Thymus (tissue), 11 donors: ENCODE data around the gene BICD1. TPM values are rescaled to one million over a fixed set of nuclear protein-coding genes. Genes with fewer than 3 reads are reported as not detected.
"Not testable (repeated sequence)": the region's sequence is repeated elsewhere in the genome, so short reads cannot be mapped to it uniquely, and the experiment has no call there.

Experiments used
- DNase-seq, 9 donors: peaks; one replicate each; pipeline ENCODE4 v3.0.0-alpha.2; 2013; ENCODE audit warnings: low spot score in 9 of 9, low read depth in 6 of 9, missing footprints in 1 of 9
- H3K27ac ChIP-seq, 2 donors: one replicate each; pipeline ENCODE4 v1.5.1; 2013; ENCODE audit warnings: control low read depth in 1 of 2, low read depth in 1 of 2, low read length in 1 of 2, mild to moderate bottlenecking in 1 of 2, moderate library complexity in 1 of 2
- H3K27me3 ChIP-seq, 2 donors: one replicate each; pipeline ENCODE4 v1.5.1; 2013; ENCODE audit warnings: low read length in 1 of 2; ENCODE audit not compliant: control insufficient read depth in 2 of 2, insufficient read depth in 1 of 2
- H3K36me3 ChIP-seq, 2 donors: one replicate each; pipeline ENCODE4 v1.5.1; 2013; ENCODE audit warnings: low read length in 1 of 2, mild to moderate bottlenecking in 1 of 2, moderate library complexity in 1 of 2; ENCODE audit not compliant: control insufficient read depth in 2 of 2, insufficient read depth in 2 of 2
- H3K4me1 ChIP-seq, 2 donors: one replicate each; pipeline ENCODE4 v1.5.1; 2013; ENCODE audit warnings: low read length in 2 of 2; ENCODE audit not compliant: control insufficient read depth in 2 of 2, insufficient read depth in 2 of 2
- H3K4me3 ChIP-seq, 2 donors: one replicate each; pipeline ENCODE4 v1.5.1; 2013; ENCODE audit warnings: low read length in 2 of 2, control low read depth in 1 of 2, mild to moderate bottlenecking in 1 of 2
- H3K9me3 ChIP-seq, 2 donors: one replicate each; pipeline ENCODE4 v1.5.1; 2013; ENCODE audit warnings: low read length in 1 of 2, mild to moderate bottlenecking in 1 of 2; ENCODE audit not compliant: control insufficient read depth in 2 of 2, insufficient read depth in 1 of 2
- WGBS: extraction: QIAGEN DNeasy Blood & Tissue Kit; methylation state at CpG from one replicate; pipeline ENCODE4 v1.1.7; 2013; 5-methylcytosine and 5-hydroxymethylcytosine counted together
- polyA plus RNA-seq: library from polyadenylated mRNA; stranded (reverse); fragments of 200-250 nt; gene quantifications from one replicate; pipeline ENCODE4 v1.2.3, GENCODE V29; 2013
- total RNA-seq: library from RNA; stranded (reverse); fragments of 120-200 nt; gene quantifications from one replicate; pipeline ENCODE4 v1.2.4, GENCODE V29; 2013
- donor health status: healthy.

Gene BICD1
- total and polyA plus RNA-seq, 2 donors: 5.5 to 12.1 TPM

- whole genome bisulfite sequencing: 82% methylated on average over 6 of the region's 6 CpGs
- Histone ChIP-seq H3K36me3 (peaks cover 0 to 3% of the 10 kb centered on the region in 2 donors), H3K4me3 (no peak overlapping the region), H3K4me1 (no peaks in the 10 kb centered on the region), H3K9me3 (no peaks in the 10 kb centered on the region), H3K27ac (no peak overlapping the region), H3K27me3 (no peaks in the 10 kb centered on the region)
- DNase-seq: no peak
Observed at GRCh38 chr12:32179011-32179395, 72.4 kb downstream of the BICD1 start.

GRCh38 chr12:32181498-32182175 is 75.0 kb downstream of the BICD1 start:
- H3K27ac ChIP-seq: no peak overlapping the region
- H3K4me3 ChIP-seq: no peak overlapping the region
- H3K27me3 ChIP-seq: no peaks in the 10 kb centered on the region
- peaks cover 0 to 3% of the 10 kb centered on the region in 2 donors for H3K36me3 ChIP-seq
- 78% methylated on average over 1 of the region's 1 CpG for WGBS
- H3K4me1 ChIP-seq: no peaks in the 10 kb centered on the region
- DNase-seq: no peak
- H3K9me3 ChIP-seq: no peaks in the 10 kb centered on the region

DNA sequence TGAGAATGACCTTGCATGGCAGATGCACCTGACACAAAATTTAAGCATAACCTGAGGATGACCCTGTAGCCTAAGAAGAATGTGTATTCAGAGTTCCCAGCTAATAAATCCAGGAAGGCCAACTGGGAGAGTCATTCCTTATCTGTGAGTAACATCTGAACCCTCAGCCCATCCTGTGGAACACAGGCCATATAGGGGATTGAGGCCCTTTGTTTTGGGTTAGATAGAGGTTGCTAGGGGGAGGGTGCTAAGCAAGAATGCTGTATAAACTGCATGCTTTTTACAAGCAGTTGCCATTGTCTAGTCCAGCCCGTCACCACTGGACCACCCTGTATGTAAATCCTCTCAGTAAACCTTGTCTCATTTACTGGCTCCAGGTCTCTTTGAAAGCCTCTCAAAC is 77.0 kb downstream of the BICD1 start:
- no peaks in the 10 kb centered on the region for H3K27me3 ChIP-seq
- no peaks in the 10 kb centered on the region for H3K9me3 ChIP-seq
- H3K36me3 ChIP-seq: peaks cover 0 to 3% of the 10 kb centered on the region in 2 donors
- no peak for DNase-seq
- 97% methylated on average over 1 of the region's 1 CpG for WGBS
- no peak overlapping the region for H3K27ac ChIP-seq
- no peaks in the 10 kb centered on the region for H3K4me1 ChIP-seq
- no peak overlapping the region for H3K4me3 ChIP-seq

DNA sequence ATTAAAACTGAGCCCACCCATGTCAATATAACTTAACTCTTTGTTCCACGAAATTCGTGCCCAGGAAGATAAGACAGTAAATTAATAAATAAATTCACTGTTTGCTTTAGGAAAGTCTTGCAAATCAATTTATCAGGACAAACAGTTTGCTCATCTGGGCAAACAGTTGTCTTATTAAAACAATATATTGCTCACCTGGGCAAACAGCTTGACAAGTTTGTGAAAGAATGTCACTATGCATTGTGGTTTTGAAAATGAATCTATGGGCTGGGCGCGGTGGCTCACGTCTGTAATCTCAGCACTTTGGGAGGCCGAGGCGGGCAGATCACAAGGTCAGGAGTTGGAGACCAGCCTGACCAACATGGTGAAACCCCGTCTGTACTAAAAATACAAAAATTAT is 80.5 kb downstream of the BICD1 start:
- 96% methylated on average over 8 of the region's 8 CpGs for WGBS
- not testable (repeated sequence) for H3K36me3 ChIP-seq, H3K9me3 ChIP-seq, H3K4me3 ChIP-seq, H3K27me3 ChIP-seq, H3K27ac ChIP-seq, DNase-seq, H3K4me1 ChIP-seq

GRCh38 chr12:32191445-32191844 is 84.8 kb downstream of the BICD1 start:
- WGBS: 96% methylated on average over 3 of the region's 3 CpGs

GRCh38 chr12:32196250-32197198 is 89.9 kb downstream of the BICD1 start:
- Histone ChIP-seq H3K36me3 (no peaks in the 10 kb centered on the region), H3K27ac (no peak overlapping the region), H3K27me3 (no peaks in the 10 kb centered on the region), H3K9me3 (peaks cover 1 to 9% of the 10 kb centered on the region in 2 donors), H3K4me1 (no peaks in the 10 kb centered on the region), H3K4me3 (no peak overlapping the region)
- no peak for DNase-seq
- 96% methylated on average over 6 of the region's 6 CpGs for WGBS

More at GRCh38 chr12:32191445-32191844, 84.8 kb downstream of the BICD1 start:
- Histone ChIP-seq H3K36me3 (no peaks in the 10 kb centered on the region), H3K4me1 (no peaks in the 10 kb centered on the region), H3K4me3 (no peak overlapping the region), H3K27ac (no peak overlapping the region), H3K27me3 (no peaks in the 10 kb centered on the region), H3K9me3 (peaks cover 0 to 6% of the 10 kb centered on the region in 2 donors)
- DNase-seq: no peak

- no peak overlapping the region for H3K27ac ChIP-seq
- no peaks in the 10 kb centered on the region for H3K4me1 ChIP-seq
- 74% methylated on average over 2 of the region's 2 CpGs for WGBS
- DNase-seq: no peak
- H3K36me3 ChIP-seq: no peaks in the 10 kb centered on the region
- H3K4me3 ChIP-seq: no peak overlapping the region
- H3K9me3 ChIP-seq: peaks cover 1 to 9% of the 10 kb centered on the region in 2 donors
- no peaks in the 10 kb centered on the region for H3K27me3 ChIP-seq
Observed at GRCh38 chr12:32197421-32197820, 90.8 kb downstream of the BICD1 start.

DNA sequence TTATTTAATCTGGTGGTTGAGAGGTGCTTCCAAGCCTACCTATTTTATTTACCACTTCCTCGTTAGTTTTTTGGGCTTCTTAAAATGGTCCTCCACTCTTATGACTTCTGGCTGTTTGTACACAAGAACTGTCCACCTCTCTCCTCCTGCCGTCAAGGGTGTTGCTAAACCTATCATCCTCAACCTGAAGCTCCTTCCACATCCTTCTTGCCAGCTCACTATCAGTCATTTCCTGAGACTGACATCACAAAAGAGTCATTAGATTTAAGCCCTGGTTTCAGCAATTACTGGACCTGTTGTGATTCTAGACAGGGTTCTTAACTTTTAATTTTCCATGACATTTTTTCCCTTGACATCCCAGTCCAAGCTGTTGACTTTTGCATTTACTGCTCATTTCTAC is 91.9 kb downstream of the BICD1 start:
- Histone ChIP-seq H3K27me3 (no peaks in the 10 kb centered on the region), H3K27ac (no peak overlapping the region), H3K4me1 (no peaks in the 10 kb centered on the region), H3K36me3 (no peaks in the 10 kb centered on the region), H3K9me3 (peaks cover 1 to 9% of the 10 kb centered on the region in 2 donors), H3K4me3 (no peak overlapping the region)
- WGBS: 75% methylated on average over 2 of the region's 2 CpGs
- no peak for DNase-seq

GRCh38 chr12:32201096-32201495 is 94.4 kb downstream of the BICD1 start:
- Histone ChIP-seq H3K9me3 (peaks cover 1 to 4% of the 10 kb centered on the region in 2 donors), H3K27me3 (no peaks in the 10 kb centered on the region), H3K4me3 (no peak overlapping the region), H3K36me3 (no peaks in the 10 kb centered on the region), H3K27ac (no peak overlapping the region), H3K4me1 (no peaks in the 10 kb centered on the region)
- 100% methylated on average over 2 of the region's 2 CpGs for WGBS
- DNase-seq: no peak
